RWPE2 (cell line): Measurements from ENCODE around the gene OR4A5.
"Not testable (repeated sequence)": the region's sequence is repeated elsewhere in the genome, so short reads cannot be mapped to it uniquely, and the experiment has no call there.

Experiments
- ATAC-seq: fragments of 200-7000 bp; cut with Tn5 transposase; 3 replicates; pipeline ENCODE4 v1.9.1; 2021; ENCODE audit warnings: low read depth
- DNase-seq: peaks from one replicate; pipeline ENCODE4 v3.0.0-alpha.2; 2020; ENCODE audit warnings: low spot score
- H3K27ac ChIP-seq: fragments of 450-650 bp; 2 replicates; pipeline ENCODE4 v1.5.1; 2017; ENCODE audit warnings: mild to moderate bottlenecking; ENCODE audit not compliant: poor library complexity, severe bottlenecking
- H3K27me3 ChIP-seq: fragments of 250-450 bp; sonication (Bioruptor Pico); 2 replicates; pipeline ENCODE4 v1.5.1; 2021; ENCODE audit warnings: mild to moderate bottlenecking, moderate library complexity; ENCODE audit not compliant: insufficient read depth, poor library complexity, severe bottlenecking
- H3K36me3 ChIP-seq: fragments of 250-450 bp; sonication (Bioruptor Pico); 2 replicates; pipeline ENCODE4 v1.5.1; 2020; ENCODE audit warnings: low read depth, mild to moderate bottlenecking, moderate library complexity
- H3K4me1 ChIP-seq: fragments of 250-450 bp; sonication (Bioruptor Pico); 2 replicates; pipeline ENCODE4 v1.5.1; 2021; ENCODE audit warnings: mild to moderate bottlenecking, moderate library complexity; ENCODE audit not compliant: insufficient read depth, poor library complexity, severe bottlenecking
- H3K4me3 ChIP-seq: fragments of 250-450 bp; sonication (Bioruptor Pico); 2 replicates; pipeline ENCODE4 v1.5.1; 2021; ENCODE audit warnings: mild to moderate bottlenecking, moderate library complexity; ENCODE audit not compliant: severe bottlenecking
- H3K9me3 ChIP-seq: fragments of 250-450 bp; sonication (Bioruptor Pico); 2 replicates; pipeline ENCODE4 v1.5.1; 2021; ENCODE audit warnings: mild to moderate bottlenecking, moderate library complexity; ENCODE audit not compliant: severe bottlenecking

Gene OR4A5

GRCh38 chr11:54706532-54706931 is at the start of gene OR4A5:
OR4A5 (plus strand) TSS chr11:54706832; CDS start chr11:54706885, 53 bp downstream.
- H3K9me3 ChIP-seq, H3K27ac ChIP-seq, H3K36me3 ChIP-seq, H3K27me3 ChIP-seq, H3K4me1 ChIP-seq, DNase-seq, ATAC-seq, H3K4me3 ChIP-seq: not testable (repeated sequence)

GRCh38 chr11:54720094-54720493 is 13.5 kb downstream of the OR4A5 start:
- H3K27me3 ChIP-seq, H3K36me3 ChIP-seq, DNase-seq, H3K27ac ChIP-seq, H3K4me1 ChIP-seq, H3K9me3 ChIP-seq, ATAC-seq, H3K4me3 ChIP-seq: not testable (repeated sequence)
